GM23338 (cell line): ENCODE data around the gene VMA21. TPM values are rescaled to one million over a fixed set of nuclear protein-coding genes. Genes with fewer than 3 reads are reported as not detected.

Experiments used
- ATAC-seq: fragments of 200-7000 bp; cut with Tn5 transposase; 3 replicates; pipeline ENCODE4 v1.9.1; 2020
- DNase-seq: peaks from one replicate; pipeline ENCODE4 v3.0.0-alpha.2; 2015; ENCODE audit warnings: low spot score
- H2AFZ ChIP-seq: fragments of 200-600 bp; sonication (generic); 2 replicates; pipeline ENCODE4 v1.8.0; 2016; ENCODE audit warnings: antibody characterized with exemption, mild to moderate bottlenecking, moderate library complexity
- H3F3A ChIP-seq: fragments of 200-600 bp; sonication (generic); replicated peaks from 2 replicates; pipeline ENCODE4 v1.8.0; 2017; ENCODE audit warnings: antibody characterized with exemption, mixed run types, low read depth
- H3K27ac ChIP-seq: fragments of 200-600 bp; sonication (generic); 2 replicates; pipeline ENCODE4 v1.6.1; 2016; ENCODE audit warnings: low read depth
- H3K27me3 ChIP-seq: fragments of 200-600 bp; sonication (generic); 2 replicates; pipeline ENCODE4 v1.8.0; 2016; ENCODE audit warnings: mild to moderate bottlenecking, mixed run types, moderate library complexity; ENCODE audit not compliant: insufficient read depth
- H3K36me3 ChIP-seq: fragments of 200-600 bp; sonication (generic); 2 replicates; pipeline ENCODE4 v1.8.0; 2016; ENCODE audit warnings: mild to moderate bottlenecking; ENCODE audit not compliant: insufficient read depth
- H3K4me1 ChIP-seq: fragments of 200-600 bp; sonication (generic); 2 replicates; pipeline ENCODE4 v1.8.0; 2016; ENCODE audit warnings: mild to moderate bottlenecking, moderate library complexity; ENCODE audit not compliant: insufficient read depth
- H3K4me2 ChIP-seq: fragments of 200-600 bp; sonication (generic); 2 replicates; pipeline ENCODE4 v1.7.1; 2017; ENCODE audit warnings: mixed run types
- H3K4me3 ChIP-seq: fragments of 200-600 bp; sonication (generic); 2 replicates; pipeline ENCODE4 v1.6.1; 2016; ENCODE audit warnings: mixed run types
- H3K79me2 ChIP-seq: fragments of 200-600 bp; sonication (generic); replicated peaks from 2 replicates; pipeline ENCODE4 v1.8.0; 2017; ENCODE audit warnings: mild to moderate bottlenecking; ENCODE audit not compliant: insufficient read depth
- H3K9me2 ChIP-seq: fragments of 200-600 bp; sonication (generic); 2 replicates; pipeline ENCODE4 v1.8.0; 2017; ENCODE audit not compliant: insufficient read depth
- H4K20me1 ChIP-seq: fragments of 200-600 bp; sonication (generic); replicated peaks from 2 replicates; pipeline ENCODE4 v1.8.0; 2017; ENCODE audit warnings: mild to moderate bottlenecking; ENCODE audit not compliant: insufficient read depth
- H3K27ac Mint-ChIP-seq: 2 replicates; pipeline ENCODE4 v1.8.0; 2020; ENCODE audit warnings: inconsistent platforms, mild to moderate bottlenecking, moderate library complexity, mixed read lengths
- H3K27me3 Mint-ChIP-seq: 3 replicates; pipeline ENCODE4 v1.8.0; 2022; ENCODE audit warnings: low read depth, mild to moderate bottlenecking, moderate library complexity, mixed read lengths, inconsistent platforms; ENCODE audit not compliant: insufficient read depth, poor library complexity
- H3K36me3 Mint-ChIP-seq: 3 replicates; pipeline ENCODE4 v1.8.0; 2021; ENCODE audit warnings: low read depth, mild to moderate bottlenecking, inconsistent platforms, moderate library complexity, mixed read lengths
- H3K4me1 Mint-ChIP-seq: 3 replicates; pipeline ENCODE4 v1.8.0; 2020; ENCODE audit warnings: mild to moderate bottlenecking, inconsistent platforms, mixed read lengths
- H3K4me3 Mint-ChIP-seq: 3 replicates; pipeline ENCODE4 v1.8.0; 2021; ENCODE audit warnings: moderate library complexity, mild to moderate bottlenecking, inconsistent platforms, mixed read lengths
- H3K9me3 Mint-ChIP-seq: 3 replicates; pipeline ENCODE4 v1.8.0; 2020; ENCODE audit warnings: moderate library complexity, mild to moderate bottlenecking, inconsistent platforms, mixed read lengths
- CREB1 ChIP-seq: fragments of 250-450 bp; sonication (Bioruptor Pico); IDR thresholded peaks from 2 replicates; pipeline ENCODE4 v1.5.0; 2020; ENCODE audit warnings: low read depth, mild to moderate bottlenecking, moderate library complexity
- EZH2 ChIP-seq: fragments of 200-600 bp; sonication (generic); IDR thresholded peaks from one replicate; pipeline ENCODE4 v1.8.0; 2017; ENCODE audit warnings: antibody characterized with exemption, mild to moderate bottlenecking, low read depth; ENCODE audit not compliant: unreplicated experiment
- EZH2phosphoT487 ChIP-seq: fragments of 200-600 bp; sonication (generic); IDR thresholded peaks from one replicate; pipeline ENCODE4 v1.8.1; 2018; ENCODE audit warnings: antibody characterized with exemption; ENCODE audit not compliant: unreplicated experiment
- JUNB ChIP-seq: IDR thresholded peaks from one replicate; pipeline ENCODE4 v1.6.1; 2016; ENCODE audit warnings: antibody characterized with exemption; ENCODE audit not compliant: unreplicated experiment
- NANOG ChIP-seq: IDR thresholded peaks from 2 replicates; pipeline ENCODE4 v1.6.1; 2016; ENCODE audit warnings: antibody characterized with exemption, borderline replicate concordance
- POLR2AphosphoS5 ChIP-seq: IDR thresholded peaks from 2 replicates; pipeline ENCODE4 v1.6.1; 2016; ENCODE audit warnings: antibody characterized with exemption, low read depth
- STAT1 ChIP-seq: IDR thresholded peaks from one replicate; pipeline ENCODE4 v1.6.1; 2016; ENCODE audit warnings: antibody characterized with exemption; ENCODE audit not compliant: unreplicated experiment
- ZNF114 ChIP-seq: fragments of 250-450 bp; sonication (Bioruptor Pico); IDR thresholded peaks from 2 replicates; pipeline ENCODE4 v1.5.0; 2020; ENCODE audit warnings: mild to moderate bottlenecking, moderate library complexity
- ZNF331 ChIP-seq: fragments of 250-450 bp; sonication (Bioruptor Pico); IDR thresholded peaks from 2 replicates; pipeline ENCODE4 v1.5.0; 2020; ENCODE audit warnings: low read depth, mild to moderate bottlenecking, moderate library complexity
- polyA plus RNA-seq: library from polyadenylated mRNA; unstranded; fragments of >200 nt; fragmentation: Nextera tagmentation; extraction: Ambion mirVana; gene quantifications from 2 replicates; pipeline ENCODE4 v1.2.1, GENCODE V29; 2016
- total RNA-seq: library from RNA; depleted of rRNA; stranded (reverse); fragments of >200 nt; shearing (Covaris generic); gene quantifications from 2 replicates; pipeline ENCODE4 v1.2.3, GENCODE V29; 2014
- TF ChIP-seq, protein P1 (sequence below): IDR thresholded peaks from 2 replicates; pipeline ENCODE4 v1.6.1; 2016; ENCODE audit warnings: antibody characterized with exemption
- TF ChIP-seq, protein P2 (sequence below): fragments of 250-450 bp; sonication (Bioruptor Pico); IDR thresholded peaks from 2 replicates; pipeline ENCODE4 v1.5.0; 2020; ENCODE audit warnings: mild to moderate bottlenecking, moderate library complexity
- TF ChIP-seq, protein P3 (sequence below): IDR thresholded peaks from one replicate; pipeline ENCODE4 v1.6.1; 2018; ENCODE audit warnings: antibody characterized with exemption; ENCODE audit not compliant: unreplicated experiment
- TF ChIP-seq, protein P4 (sequence below), 2 experiments: fragments of 200-600 bp in 1 of 2; sonication (generic) in 1 of 2; conservative IDR thresholded peaks; 2 replicates each; pipeline versions ENCODE4 v1.5.1 to v1.6.1; 2016 to 2017; ENCODE audit warnings: antibody characterized with exemption in 2 of 2, low read depth in 2 of 2, mild to moderate bottlenecking in 2 of 2, moderate library complexity in 1 of 2

The VMA21 gene
- total and polyA plus RNA-seq, 2 experiments from 2014 or later, result 34.8 to 90.3 TPM

- Histone ChIP-seq H3K27ac (no peak overlapping the region), H3K79me2 (peaks cover 40% of the 10 kb centered on the region), H4K20me1 (no peaks in the 10 kb centered on the region), H3K36me3 (no peaks in the 10 kb centered on the region), H3K9me2 (no peaks in the 10 kb centered on the region), H3K4me1 (no peaks in the 10 kb centered on the region), H3F3A (no peaks in the 10 kb centered on the region), H3K4me3 (peak overlapping the region; percentile 71), H3K27me3 (no peaks in the 10 kb centered on the region), H3K4me2 (peak overlapping the region; percentile 80), H2AFZ (0 out of 2 replicates have a peak overlapping the region, but pooled peaks have one; percentile 47)
- ATAC-seq (no peak), DNase-seq (peak; percentile 27)
- TF ChIP-seq, protein P1, sequence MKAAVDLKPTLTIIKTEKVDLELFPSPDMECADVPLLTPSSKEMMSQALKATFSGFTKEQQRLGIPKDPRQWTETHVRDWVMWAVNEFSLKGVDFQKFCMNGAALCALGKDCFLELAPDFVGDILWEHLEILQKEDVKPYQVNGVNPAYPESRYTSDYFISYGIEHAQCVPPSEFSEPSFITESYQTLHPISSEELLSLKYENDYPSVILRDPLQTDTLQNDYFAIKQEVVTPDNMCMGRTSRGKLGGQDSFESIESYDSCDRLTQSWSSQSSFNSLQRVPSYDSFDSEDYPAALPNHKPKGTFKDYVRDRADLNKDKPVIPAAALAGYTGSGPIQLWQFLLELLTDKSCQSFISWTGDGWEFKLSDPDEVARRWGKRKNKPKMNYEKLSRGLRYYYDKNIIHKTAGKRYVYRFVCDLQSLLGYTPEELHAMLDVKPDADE, result no peak
- TF ChIP-seq, protein P2, sequence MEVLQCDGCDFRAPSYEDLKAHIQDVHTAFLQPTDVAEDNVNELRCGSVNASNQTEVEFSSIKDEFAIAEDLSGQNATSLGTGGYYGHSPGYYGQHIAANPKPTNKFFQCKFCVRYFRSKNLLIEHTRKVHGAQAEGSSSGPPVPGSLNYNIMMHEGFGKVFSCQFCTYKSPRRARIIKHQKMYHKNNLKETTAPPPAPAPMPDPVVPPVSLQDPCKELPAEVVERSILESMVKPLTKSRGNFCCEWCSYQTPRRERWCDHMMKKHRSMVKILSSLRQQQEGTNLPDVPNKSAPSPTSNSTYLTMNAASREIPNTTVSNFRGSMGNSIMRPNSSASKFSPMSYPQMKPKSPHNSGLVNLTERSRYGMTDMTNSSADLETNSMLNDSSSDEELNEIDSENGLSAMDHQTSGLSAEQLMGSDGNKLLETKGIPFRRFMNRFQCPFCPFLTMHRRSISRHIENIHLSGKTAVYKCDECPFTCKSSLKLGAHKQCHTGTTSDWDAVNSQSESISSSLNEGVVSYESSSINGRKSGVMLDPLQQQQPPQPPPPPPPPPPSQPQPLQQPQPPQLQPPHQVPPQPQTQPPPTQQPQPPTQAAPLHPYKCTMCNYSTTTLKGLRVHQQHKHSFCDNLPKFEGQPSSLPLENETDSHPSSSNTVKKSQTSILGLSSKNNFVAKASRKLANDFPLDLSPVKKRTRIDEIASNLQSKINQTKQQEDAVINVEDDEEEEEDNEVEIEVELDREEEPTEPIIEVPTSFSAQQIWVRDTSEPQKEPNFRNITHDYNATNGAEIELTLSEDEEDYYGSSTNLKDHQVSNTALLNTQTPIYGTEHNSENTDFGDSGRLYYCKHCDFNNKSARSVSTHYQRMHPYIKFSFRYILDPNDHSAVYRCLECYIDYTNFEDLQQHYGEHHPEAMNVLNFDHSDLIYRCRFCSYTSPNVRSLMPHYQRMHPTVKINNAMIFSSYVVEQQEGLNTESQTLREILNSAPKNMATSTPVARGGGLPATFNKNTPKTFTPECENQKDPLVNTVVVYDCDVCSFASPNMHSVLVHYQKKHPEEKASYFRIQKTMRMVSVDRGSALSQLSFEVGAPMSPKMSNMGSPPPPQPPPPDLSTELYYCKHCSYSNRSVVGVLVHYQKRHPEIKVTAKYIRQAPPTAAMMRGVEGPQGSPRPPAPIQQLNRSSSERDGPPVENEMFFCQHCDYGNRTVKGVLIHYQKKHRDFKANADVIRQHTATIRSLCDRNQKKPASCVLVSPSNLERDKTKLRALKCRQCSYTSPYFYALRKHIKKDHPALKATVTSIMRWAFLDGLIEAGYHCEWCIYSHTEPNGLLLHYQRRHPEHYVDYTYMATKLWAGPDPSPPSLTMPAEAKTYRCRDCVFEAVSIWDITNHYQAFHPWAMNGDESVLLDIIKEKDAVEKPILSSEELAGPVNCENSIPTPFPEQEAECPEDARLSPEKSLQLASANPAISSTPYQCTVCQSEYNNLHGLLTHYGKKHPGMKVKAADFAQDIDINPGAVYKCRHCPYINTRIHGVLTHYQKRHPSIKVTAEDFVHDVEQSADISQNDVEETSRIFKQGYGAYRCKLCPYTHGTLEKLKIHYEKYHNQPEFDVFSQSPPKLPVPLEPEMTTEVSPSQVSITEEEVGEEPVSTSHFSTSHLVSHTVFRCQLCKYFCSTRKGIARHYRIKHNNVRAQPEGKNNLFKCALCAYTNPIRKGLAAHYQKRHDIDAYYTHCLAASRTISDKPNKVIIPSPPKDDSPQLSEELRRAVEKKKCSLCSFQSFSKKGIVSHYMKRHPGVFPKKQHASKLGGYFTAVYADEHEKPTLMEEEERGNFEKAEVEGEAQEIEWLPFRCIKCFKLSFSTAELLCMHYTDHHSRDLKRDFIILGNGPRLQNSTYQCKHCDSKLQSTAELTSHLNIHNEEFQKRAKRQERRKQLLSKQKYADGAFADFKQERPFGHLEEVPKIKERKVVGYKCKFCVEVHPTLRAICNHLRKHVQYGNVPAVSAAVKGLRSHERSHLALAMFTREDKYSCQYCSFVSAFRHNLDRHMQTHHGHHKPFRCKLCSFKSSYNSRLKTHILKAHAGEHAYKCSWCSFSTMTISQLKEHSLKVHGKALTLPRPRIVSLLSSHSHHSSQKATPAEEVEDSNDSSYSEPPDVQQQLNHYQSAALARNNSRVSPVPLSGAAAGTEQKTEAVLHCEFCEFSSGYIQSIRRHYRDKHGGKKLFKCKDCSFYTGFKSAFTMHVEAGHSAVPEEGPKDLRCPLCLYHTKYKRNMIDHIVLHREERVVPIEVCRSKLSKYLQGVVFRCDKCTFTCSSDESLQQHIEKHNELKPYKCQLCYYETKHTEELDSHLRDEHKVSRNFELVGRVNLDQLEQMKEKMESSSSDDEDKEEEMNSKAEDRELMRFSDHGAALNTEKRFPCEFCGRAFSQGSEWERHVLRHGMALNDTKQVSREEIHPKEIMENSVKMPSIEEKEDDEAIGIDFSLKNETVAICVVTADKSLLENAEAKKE (CRISPR knock-in tag), result no peak
- TF ChIP-seq JUNB (no peak), POLR2AphosphoS5 (no peak), STAT1 (no peak), NANOG (no peak), CREB1 (no peak), EZH2 (no peak), EZH2phosphoT487 (no peak), ZNF114 (no peak), ZNF331 (CRISPR knock-in tag) (no peak)
- TF ChIP-seq, protein P3, sequence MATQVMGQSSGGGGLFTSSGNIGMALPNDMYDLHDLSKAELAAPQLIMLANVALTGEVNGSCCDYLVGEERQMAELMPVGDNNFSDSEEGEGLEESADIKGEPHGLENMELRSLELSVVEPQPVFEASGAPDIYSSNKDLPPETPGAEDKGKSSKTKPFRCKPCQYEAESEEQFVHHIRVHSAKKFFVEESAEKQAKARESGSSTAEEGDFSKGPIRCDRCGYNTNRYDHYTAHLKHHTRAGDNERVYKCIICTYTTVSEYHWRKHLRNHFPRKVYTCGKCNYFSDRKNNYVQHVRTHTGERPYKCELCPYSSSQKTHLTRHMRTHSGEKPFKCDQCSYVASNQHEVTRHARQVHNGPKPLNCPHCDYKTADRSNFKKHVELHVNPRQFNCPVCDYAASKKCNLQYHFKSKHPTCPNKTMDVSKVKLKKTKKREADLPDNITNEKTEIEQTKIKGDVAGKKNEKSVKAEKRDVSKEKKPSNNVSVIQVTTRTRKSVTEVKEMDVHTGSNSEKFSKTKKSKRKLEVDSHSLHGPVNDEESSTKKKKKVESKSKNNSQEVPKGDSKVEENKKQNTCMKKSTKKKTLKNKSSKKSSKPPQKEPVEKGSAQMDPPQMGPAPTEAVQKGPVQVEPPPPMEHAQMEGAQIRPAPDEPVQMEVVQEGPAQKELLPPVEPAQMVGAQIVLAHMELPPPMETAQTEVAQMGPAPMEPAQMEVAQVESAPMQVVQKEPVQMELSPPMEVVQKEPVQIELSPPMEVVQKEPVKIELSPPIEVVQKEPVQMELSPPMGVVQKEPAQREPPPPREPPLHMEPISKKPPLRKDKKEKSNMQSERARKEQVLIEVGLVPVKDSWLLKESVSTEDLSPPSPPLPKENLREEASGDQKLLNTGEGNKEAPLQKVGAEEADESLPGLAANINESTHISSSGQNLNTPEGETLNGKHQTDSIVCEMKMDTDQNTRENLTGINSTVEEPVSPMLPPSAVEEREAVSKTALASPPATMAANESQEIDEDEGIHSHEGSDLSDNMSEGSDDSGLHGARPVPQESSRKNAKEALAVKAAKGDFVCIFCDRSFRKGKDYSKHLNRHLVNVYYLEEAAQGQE, result no peak
- TF ChIP-seq, protein P4, sequence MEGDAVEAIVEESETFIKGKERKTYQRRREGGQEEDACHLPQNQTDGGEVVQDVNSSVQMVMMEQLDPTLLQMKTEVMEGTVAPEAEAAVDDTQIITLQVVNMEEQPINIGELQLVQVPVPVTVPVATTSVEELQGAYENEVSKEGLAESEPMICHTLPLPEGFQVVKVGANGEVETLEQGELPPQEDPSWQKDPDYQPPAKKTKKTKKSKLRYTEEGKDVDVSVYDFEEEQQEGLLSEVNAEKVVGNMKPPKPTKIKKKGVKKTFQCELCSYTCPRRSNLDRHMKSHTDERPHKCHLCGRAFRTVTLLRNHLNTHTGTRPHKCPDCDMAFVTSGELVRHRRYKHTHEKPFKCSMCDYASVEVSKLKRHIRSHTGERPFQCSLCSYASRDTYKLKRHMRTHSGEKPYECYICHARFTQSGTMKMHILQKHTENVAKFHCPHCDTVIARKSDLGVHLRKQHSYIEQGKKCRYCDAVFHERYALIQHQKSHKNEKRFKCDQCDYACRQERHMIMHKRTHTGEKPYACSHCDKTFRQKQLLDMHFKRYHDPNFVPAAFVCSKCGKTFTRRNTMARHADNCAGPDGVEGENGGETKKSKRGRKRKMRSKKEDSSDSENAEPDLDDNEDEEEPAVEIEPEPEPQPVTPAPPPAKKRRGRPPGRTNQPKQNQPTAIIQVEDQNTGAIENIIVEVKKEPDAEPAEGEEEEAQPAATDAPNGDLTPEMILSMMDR (conservative IDR thresholded peaks at IDR 0.05; ENCODE audit: low read depth in 2 of 2), result no peak
- Mint-ChIP-seq H3K27me3 (peaks cover 5% of the 10 kb centered on the region), H3K4me1 (peaks cover 15% of the 10 kb centered on the region), H3K4me3 (peak overlapping the region; percentile 73), H3K27ac (peak overlapping the region; percentile 80; the same call in 1 of the 2 replicates), H3K9me3 (no peaks in the 10 kb centered on the region; the same call in 2 of the 3 replicates), H3K36me3 (peaks cover 7% of the 10 kb centered on the region; the same call in 2 of the 3 replicates)
These were observed 773 bp upstream of the VMA21 start for GRCh38 chrX:151396042-151396824.
